Measurements from ENCODE around the gene SEC61G. TPM values are rescaled to one million over a fixed set of nuclear protein-coding genes. Genes with fewer than 3 reads are reported as not detected.

SEC61G gene
- total RNA-seq, 1 experiment from 2014 or later, result 176 TPM

- Histone ChIP-seq H4K20me1 (ENCODE audit: control insufficient read depth, insufficient read depth, insufficient read length) (no peaks in the 10 kb centered on the region), H2BK5ac (ENCODE audit: insufficient read length, low read length) (no peak overlapping the region), H3K56ac (ENCODE audit: insufficient read length, low read depth, low read length) (no peak overlapping the region), H3K79me1 (ENCODE audit: insufficient read depth, low read depth, low read length, poor library complexity, severe bottlenecking) (no peaks in the 10 kb centered on the region), H4K5ac (ENCODE audit: insufficient read length, low read depth, low read length) (no peak overlapping the region), H2BK20ac (ENCODE audit: low read depth, low read length, poor library complexity, severe bottlenecking) (no peak overlapping the region), H2BK120ac (ENCODE audit: low read depth, low read length, poor library complexity, severe bottlenecking) (no peak overlapping the region), H3K9me3 (ENCODE audit: control insufficient read depth, low read depth, low read length) (no peaks in the 10 kb centered on the region), H3K27ac (ENCODE audit: insufficient read length, low read depth, low read length) (no peak overlapping the region), H4K8ac (replicated peaks; ENCODE audit: insufficient read length, low read depth, low read length) (no peak overlapping the region), H3K9ac (ENCODE audit: extremely low read depth, insufficient read length, low read length) (no peak overlapping the region), H3K4me2 (ENCODE audit: insufficient read depth, insufficient read length, low read length) (no peak overlapping the region), H2AK5ac (ENCODE audit: insufficient read length, low read length) (no peak overlapping the region), H2BK15ac (ENCODE audit: low read depth, low read length) (no peak overlapping the region), H4K91ac (ENCODE audit: insufficient read length, low read depth, low read length) (no peak overlapping the region), H3K4me1 (ENCODE audit: insufficient read depth, low read length) (no peaks in the 10 kb centered on the region), H3T11ph (ENCODE audit: low read length) (no peak overlapping the region), H3K79me2 (ENCODE audit: insufficient read depth, low read length) (no peaks in the 10 kb centered on the region), H3K27me3 (ENCODE audit: insufficient read depth, low read length) (no peaks in the 10 kb centered on the region), H3K23ac (ENCODE audit: insufficient read length, low read depth, low read length) (no peak overlapping the region), H2BK12ac (ENCODE audit: insufficient read length, low read depth, low read length) (no peak overlapping the region), H2AFZ (ENCODE audit: low read length) (no peak overlapping the region), H3K23me2 (ENCODE audit: insufficient read length, low read depth, low read length, poor library complexity, severe bottlenecking) (no peaks in the 10 kb centered on the region), H3K4ac (ENCODE audit: low read depth, low read length) (no peak overlapping the region), H3K18ac (ENCODE audit: insufficient read length, low read depth, low read length) (no peak overlapping the region), H3K14ac (ENCODE audit: insufficient read depth, low read length) (no peak overlapping the region)
- WGBS (ENCODE audit: extremely low coverage, insufficient read length, low lambda C conversion rate), result no CpG with 5 or more reads among the region's 11 CpGs
- H3K4me3 Mint-ChIP-seq, result no peak overlapping the region
- H3K27me3 Mint-ChIP-seq (ENCODE audit: low read depth), result peaks cover 15% of the 10 kb centered on the region
- peaks cover 5 to 7% of the 10 kb centered on the region in 2 experiments; a peak in 3 of 4 replicates for H3K4me1 Mint-ChIP-seq
- DNase-seq, result no peak
- no peak for TF ChIP-seq CTCF (conservative IDR thresholded peaks at IDR 0.05)
- H3K36me3 Mint-ChIP-seq (ENCODE audit: insufficient read depth in 1 of 3, low read depth in 3 of 3), result no peaks in the 10 kb centered on the region
- H3K9me3 Mint-ChIP-seq, result no peaks in the 10 kb centered on the region; a peak in 2 of 5 replicates
- no peak overlapping the region for H3K27ac Mint-ChIP-seq
Observed at GRCh38 chr7:54792383-54792782, 33.4 kb upstream of the SEC61G start.
